GDM1 (cell line): ENCODE measurements around the gene ARHGAP15.

Experiments used
- DNase-seq: peaks from one replicate; lab custom pipeline; 2025; lab: John Stamatoyannopoulos, UW

The ARHGAP15 gene

DNA sequence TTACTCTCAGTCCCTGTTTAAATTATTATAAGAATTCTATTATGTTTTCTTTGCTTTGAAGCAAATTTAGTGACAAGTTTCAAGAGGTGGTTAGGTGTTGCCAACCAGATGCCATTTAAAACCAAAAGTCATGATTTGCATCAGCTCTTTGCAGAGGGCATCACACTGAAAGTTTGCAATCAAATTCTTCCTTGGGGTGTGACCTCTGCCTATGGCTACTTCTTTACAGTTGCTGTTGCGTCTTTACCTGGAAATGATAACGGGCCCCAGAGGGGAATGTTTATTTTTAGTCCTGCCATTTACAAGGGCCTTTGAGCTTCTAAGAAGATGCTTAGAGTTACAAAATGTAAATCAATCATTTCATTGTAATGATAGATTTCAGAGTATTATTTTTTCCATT lies 561.0 kb downstream of the ARHGAP15 start:
- DNase-seq, result no peak

- no peak for DNase-seq
Measured at GRCh38 chr2:143691121-143691520, 561.9 kb downstream of the ARHGAP15 start.

GRCh38 chr2:143692162-143692561 lies 562.9 kb downstream of the ARHGAP15 start:
- no peak for DNase-seq

- no peak for DNase-seq
Measured at GRCh38 chr2:143692967-143693366, 563.7 kb downstream of the ARHGAP15 start.

DNA sequence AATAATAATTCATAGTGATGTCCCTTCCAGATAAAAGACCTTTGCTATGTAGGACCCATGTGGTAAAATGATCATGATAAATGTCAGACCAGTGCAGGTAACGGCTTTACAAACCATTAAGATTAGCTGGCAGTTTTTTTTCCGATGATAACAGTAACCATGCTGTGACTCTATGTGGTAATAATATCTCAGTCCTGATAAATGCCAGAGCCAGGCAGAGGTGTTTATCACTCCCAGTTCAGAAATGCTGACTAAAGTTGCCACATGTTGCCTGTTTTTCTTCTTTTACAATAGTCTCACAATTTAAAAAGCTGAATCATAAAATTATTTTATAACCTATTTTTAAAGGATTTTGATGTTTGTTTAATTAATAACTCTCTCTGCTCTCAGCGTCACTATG lies 565.1 kb downstream of the ARHGAP15 start:
- no peak for DNase-seq

DNA sequence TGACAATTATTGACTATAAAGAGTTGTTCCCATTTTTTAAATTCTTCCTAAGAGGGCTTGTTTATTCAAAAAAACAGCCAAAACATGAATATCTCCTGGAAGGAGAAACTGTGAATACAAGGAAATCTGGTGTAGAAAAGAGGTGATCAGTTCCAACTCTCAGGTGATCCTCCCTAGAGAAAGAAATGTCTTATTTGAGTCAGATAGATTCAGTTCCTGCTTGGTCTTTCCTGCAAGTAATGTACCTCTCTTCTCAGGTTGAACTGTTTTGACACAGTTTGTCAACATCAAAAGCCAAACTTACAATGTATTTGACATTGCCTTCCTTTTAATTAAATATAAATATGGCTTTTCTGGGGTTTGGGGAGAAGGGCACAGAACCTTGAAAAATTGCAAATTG lies 567.4 kb downstream of the ARHGAP15 start:
- DNase-seq, result no peak

DNA sequence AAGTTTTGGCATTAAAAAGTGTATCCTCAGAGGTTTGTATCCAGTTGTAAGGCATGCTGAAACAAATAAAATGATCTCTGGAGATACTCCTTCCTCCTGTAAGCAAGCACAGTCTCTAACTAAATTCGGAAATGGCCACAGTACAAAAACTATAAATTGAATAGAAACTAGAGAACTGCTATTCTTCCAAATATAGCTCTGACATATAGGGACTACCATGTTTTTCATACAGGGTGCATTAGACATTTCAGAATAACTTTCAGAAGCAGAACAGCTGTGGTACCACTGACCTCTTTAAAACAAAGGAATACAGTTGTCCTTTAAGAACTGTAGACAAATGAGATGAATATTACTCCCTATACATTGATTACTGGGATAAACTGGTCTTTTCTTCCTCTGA lies 568.5 kb downstream of the ARHGAP15 start:
- no peak for DNase-seq

GRCh38 chr2:143698352-143698751 lies 569.1 kb downstream of the ARHGAP15 start:
- DNase-seq, result no peak

- DNase-seq, result no peak
Measured at GRCh38 chr2:143698888-143699570, 569.8 kb downstream of the ARHGAP15 start.

GRCh38 chr2:143700865-143701264 lies 571.6 kb downstream of the ARHGAP15 start:
- no peak for DNase-seq

DNA sequence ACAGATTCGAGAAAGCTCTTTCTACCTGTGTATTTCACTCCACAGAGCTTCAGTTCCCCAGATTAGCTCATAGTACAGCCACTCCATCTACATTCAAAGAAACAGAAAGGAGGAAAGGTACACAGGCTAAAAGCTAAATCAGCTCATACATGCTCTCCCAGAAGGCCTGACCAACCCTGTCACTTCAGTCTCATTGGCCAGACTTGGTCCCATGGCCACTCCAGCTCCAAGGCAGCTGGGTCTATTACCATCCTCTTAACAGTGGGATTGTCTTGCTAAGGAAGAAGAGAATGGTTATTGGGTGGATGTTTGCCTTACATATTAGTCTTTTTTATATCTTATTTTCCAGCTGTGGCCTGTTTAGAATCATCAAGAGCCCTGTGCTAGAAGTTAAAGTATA lies 572.6 kb downstream of the ARHGAP15 start:
- DNase-seq, result no peak

GRCh38 chr2:143702931-143703330 lies 573.7 kb downstream of the ARHGAP15 start:
- no peak for DNase-seq

DNA sequence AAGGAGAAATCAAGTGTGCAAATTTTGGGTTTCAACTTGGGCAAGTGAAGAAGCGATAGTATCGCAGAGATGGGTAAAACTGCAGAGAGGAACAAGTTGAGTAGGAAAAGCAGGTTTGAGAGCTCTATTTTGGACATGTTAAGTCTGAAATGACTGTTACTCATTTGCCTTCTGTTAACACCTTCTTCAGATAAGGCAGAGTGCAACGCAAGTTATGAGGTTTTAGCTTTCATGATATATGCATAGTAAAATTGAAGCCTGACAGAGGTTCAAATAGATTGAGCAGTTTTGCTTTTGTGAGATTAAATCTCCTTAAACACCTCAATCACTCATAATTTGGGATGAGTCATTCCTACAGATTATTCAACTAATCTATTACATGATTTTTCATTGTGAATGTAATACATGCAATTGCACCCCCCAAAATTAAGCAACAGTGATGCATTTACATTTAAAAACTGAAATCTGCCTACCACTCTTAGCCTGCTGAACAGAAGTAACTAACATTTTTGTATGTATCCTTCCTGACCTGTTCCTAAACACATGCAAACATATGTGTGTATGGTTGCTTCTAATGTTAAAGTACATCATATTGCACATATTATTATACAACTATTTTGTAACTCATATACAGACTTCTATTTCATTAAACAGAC lies 575.4 kb downstream of the ARHGAP15 start:
- no peak for DNase-seq

DNA sequence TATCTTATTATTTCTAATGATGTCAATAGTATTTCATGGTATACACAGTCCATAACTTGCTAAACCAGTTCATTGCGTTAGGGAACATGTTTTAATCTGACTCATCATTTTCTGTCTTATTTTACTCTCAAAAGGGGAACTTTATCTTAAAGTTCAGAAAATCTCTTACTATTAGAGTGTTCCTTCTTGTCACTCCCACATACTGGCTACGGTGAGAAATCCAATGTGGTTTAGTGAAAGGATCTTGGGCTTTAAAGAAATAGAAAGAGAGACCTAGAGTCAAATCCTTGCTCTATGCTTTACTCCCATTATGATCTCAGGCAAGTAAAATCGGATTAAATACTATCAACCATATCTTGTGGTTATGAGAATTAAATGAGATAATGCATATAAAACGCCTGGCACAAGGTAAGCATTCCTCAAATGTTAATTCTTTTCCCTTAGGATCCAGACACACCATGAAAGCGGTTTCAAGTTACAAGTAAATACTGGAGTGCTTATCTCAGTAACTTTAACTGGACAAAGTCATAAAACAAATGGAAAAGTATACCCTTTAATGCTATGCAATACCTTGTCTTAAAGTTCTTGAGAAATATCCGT lies 576.0 kb downstream of the ARHGAP15 start:
- no peak for DNase-seq

DNA sequence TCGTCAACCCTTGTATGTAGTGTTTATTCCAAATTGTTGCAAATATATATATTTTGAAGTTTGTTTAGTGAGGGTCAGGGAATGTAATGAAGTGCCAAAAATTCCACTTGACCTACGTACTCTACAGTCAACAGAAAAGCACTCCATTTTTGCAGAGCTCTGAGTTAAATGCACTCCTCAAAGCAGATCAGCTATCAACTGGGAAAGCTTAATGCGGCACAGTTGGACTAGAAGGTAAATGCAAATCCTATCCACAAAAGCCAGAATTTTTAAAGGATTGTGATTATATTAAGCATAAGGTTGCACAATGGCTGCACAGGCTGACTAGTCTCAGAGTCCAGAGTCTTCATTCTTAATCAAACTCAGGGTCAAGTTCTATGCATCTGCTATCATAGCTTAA lies 577.1 kb downstream of the ARHGAP15 start:
- no peak for DNase-seq

DNA sequence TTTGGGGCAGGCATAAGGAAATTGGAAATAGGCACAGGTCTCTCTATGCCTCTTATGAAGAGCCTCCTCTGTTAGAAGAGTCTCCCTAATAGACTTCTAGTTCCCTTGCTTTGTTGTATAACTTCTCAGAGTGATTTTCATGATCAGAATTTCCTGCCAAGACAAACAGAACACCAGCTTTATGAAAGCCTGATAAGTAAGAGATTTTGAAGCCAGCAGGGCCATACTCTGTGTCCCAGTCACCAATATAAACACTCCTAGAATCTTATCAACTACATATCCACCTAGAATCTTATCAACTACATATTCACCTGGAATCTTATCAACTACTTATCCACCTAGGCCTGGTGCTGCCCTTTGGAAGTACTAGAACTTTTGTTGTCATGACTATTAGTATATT lies 579.5 kb downstream of the ARHGAP15 start:
- DNase-seq, result no peak

DNA sequence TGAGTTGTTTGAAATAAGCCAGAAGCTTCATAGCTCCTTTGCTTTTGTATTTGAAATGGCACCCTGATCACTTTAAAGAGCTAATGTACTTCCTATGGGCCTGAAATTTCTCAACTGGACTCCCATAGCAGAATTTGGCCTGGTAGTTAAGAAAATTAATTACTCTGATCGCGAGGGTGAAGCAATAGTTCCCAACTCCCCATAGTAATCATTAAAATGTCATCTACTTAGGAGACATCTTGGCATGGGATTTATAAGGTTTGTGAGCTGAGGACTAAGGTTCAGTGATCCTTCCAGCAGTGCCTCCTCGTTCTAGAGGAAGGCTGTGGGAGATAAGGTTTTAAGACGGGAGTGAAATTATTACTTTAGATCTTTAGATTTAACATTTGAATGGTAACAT lies 581.0 kb downstream of the ARHGAP15 start:
- no peak for DNase-seq

DNA sequence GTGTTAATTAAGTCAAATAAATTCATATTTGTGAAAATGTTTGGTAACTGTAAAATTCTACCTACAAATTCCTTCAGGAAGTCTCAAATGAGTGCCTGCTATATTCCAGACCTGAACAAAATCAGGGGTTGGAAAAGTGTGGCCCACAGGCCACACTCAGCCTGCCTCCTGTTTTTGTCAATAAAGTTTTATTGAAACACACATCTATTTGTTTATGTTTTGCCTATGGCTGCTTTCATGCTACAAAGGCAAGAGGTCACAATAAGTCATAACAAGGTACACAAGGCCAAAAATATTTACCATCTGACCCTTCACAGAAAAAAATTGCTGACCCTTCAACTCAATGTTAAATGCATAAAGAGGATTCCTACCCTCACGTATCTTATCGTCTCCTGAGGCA lies 581.7 kb downstream of the ARHGAP15 start:
- no peak for DNase-seq

- DNase-seq, result no peak
Measured at GRCh38 chr2:143716522-143716921, 587.3 kb downstream of the ARHGAP15 start.

GRCh38 chr2:143717053-143717452 lies 587.8 kb downstream of the ARHGAP15 start:
- DNase-seq, result no peak

- no peak for DNase-seq
Measured at GRCh38 chr2:143717536-143718168, 588.4 kb downstream of the ARHGAP15 start.

GRCh38 chr2:143718745-143719144 lies 589.5 kb downstream of the ARHGAP15 start:
- no peak for DNase-seq

DNA sequence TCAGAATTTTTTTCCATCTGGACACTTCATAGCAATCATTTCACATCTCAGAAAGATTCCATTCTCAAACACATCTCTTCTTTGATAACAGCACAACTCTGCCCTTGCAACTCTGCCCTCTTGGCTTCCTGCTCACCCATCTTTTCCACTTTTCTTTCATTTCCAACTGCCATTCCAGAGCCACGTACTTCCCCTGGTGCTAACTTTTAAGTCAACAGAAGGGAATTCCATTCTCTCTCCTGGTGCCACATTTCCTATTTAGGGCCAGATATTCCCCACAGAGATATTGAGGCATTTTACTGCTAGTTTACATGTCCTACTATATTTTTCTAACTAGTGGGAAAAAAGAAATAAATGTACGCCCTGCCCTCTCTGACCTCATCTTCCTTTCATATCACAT lies 590.2 kb downstream of the ARHGAP15 start:
- DNase-seq, result no peak
